GM12878 (cell line): Measurements from ENCODE around the gene PGAP3. TPM values are rescaled to one million over a fixed set of nuclear protein-coding genes. Genes with fewer than 3 reads are reported as not detected.

Experiments
- ATAC-seq: fragments of 200-7000 bp; cut with Tn5 transposase; 3 replicates; pipeline ENCODE4 v1.9.1; 2020; ENCODE audit warnings: mild to moderate bottlenecking, moderate library complexity
- BruUV-seq: library from RNA; stranded (reverse); fragments of 400-500 nt; replicated peaks from 2 replicates; lab custom pipeline; 2021; lab: Mats Ljungman, UMichigan
- CTCF ChIA-PET: fragments of 300-600 bp; sonication (Branson Sonifier 250); formaldehyde crosslinking; extraction: SDS; loops from one replicate; lab custom pipeline; 2021; ENCODE audit warnings: inconsistent platforms; lab: Yijun Ruan, JAX
- POLR2A ChIA-PET: fragments of 350-600 bp; formaldehyde crosslinking; extraction: SDS; loops from one replicate; lab custom pipeline; 2021; ENCODE audit warnings: inconsistent platforms; lab: Charles Lee
- RAD21 ChIA-PET: fragments of 300-600 bp; sonication (Branson Sonifier 250); formaldehyde crosslinking; loops from one replicate; lab custom pipeline; 2023; ENCODE audit warnings: antibody characterized with exemption; ENCODE audit not compliant: unreplicated experiment; lab: Charles Lee
- SMC1A ChIA-PET: fragments of 300-600 bp; sonication (Branson Sonifier 250); formaldehyde crosslinking; loops from one replicate; lab custom pipeline; 2023; ENCODE audit not compliant: unreplicated experiment, uncharacterized antibody; lab: Charles Lee
- DNase-seq: peaks from one replicate; pipeline ENCODE4 v3.0.0-alpha.2; 2011; ENCODE audit warnings: low read depth, low spot score
- FAIRE-seq: peaks from 3 replicates; lab custom pipeline; 2011; peaks lifted over from hg19 to GRCh38; lab: Jason Lieb, UNC
- H2AFZ ChIP-seq: 2 replicates; pipeline ENCODE4 v1.6.0; 2011; ENCODE audit warnings: low read depth, low read length, control low read depth; ENCODE audit not compliant: control insufficient read depth
- H3K27ac ChIP-seq: 2 replicates; pipeline ENCODE4 v1.5.1; 2011; ENCODE audit warnings: control low read depth; ENCODE audit not compliant: control insufficient read depth, insufficient read depth
- H3K27me3 ChIP-seq, 2 experiments: replicated peaks in 1 of 2; 2 replicates each; pipeline versions ENCODE4 v1.6.0 to v1.6.1; 2011; ENCODE audit warnings: low read length in 1 of 2; ENCODE audit not compliant: control insufficient read depth in 2 of 2, insufficient read depth in 2 of 2
- H3K36me3 ChIP-seq, 2 experiments: 2 replicates each; pipeline ENCODE4 v1.5.1; 2011; ENCODE audit warnings: low read length in 1 of 2; ENCODE audit not compliant: control insufficient read depth in 2 of 2, insufficient read depth in 2 of 2
- H3K4me1 ChIP-seq: 2 replicates; pipeline ENCODE4 v1.6.1; 2011; ENCODE audit warnings: mild to moderate bottlenecking, low read length, moderate library complexity, mixed read lengths; ENCODE audit not compliant: control insufficient read depth, insufficient read depth
- H3K4me2 ChIP-seq: 2 replicates; pipeline ENCODE4 v1.6.0; 2011; ENCODE audit warnings: control low read depth; ENCODE audit not compliant: control insufficient read depth, insufficient read depth
- H3K4me3 ChIP-seq: fragments of 200-600 bp; sonication (generic); 2 replicates; pipeline ENCODE4 v1.5.1; 2016
- H3K79me2 ChIP-seq: 2 replicates; pipeline ENCODE4 v1.6.0; 2011; ENCODE audit warnings: low read length; ENCODE audit not compliant: control insufficient read depth, insufficient read depth
- H3K9ac ChIP-seq: 2 replicates; pipeline ENCODE4 v1.8.0; 2011; ENCODE audit warnings: low read length, control low read depth, mixed read lengths; ENCODE audit not compliant: control insufficient read depth, insufficient read depth
- H3K9me3 ChIP-seq: replicated peaks from 3 replicates; pipeline ENCODE4 v1.5.1; 2011; ENCODE audit warnings: mild to moderate bottlenecking, low read length; ENCODE audit not compliant: control insufficient read depth, insufficient read depth
- H4K20me1 ChIP-seq: 2 replicates; pipeline ENCODE4 v1.6.0; 2011; ENCODE audit not compliant: control insufficient read depth, insufficient read depth
- FOXK2 ChIP-seq: fragments of 450-650 bp; IDR thresholded peaks from 2 replicates; pipeline ENCODE4 v1.6.1; 2017; ENCODE audit warnings: mild to moderate bottlenecking, moderate library complexity
- GATAD2B ChIP-seq: fragments of 450-650 bp; conservative IDR thresholded peaks from 2 replicates; pipeline ENCODE4 v1.6.1; 2017; ENCODE audit warnings: low read depth, mild to moderate bottlenecking, moderate library complexity
- MXI1 ChIP-seq: fragments of 150-350 bp; IDR thresholded peaks from 2 replicates; pipeline ENCODE4 v1.6.1; 2011; ENCODE audit warnings: low read depth, mild to moderate bottlenecking, inconsistent platforms, low read length, improper control_type of control experiment
- NRF1 ChIP-seq: conservative IDR thresholded peaks from 2 replicates; pipeline ENCODE4 v1.6.1; 2011; ENCODE audit warnings: mild to moderate bottlenecking, low read depth, low read length, improper control_type of control experiment
- SIX5 ChIP-seq: IDR thresholded peaks from 2 replicates; pipeline ENCODE4 v1.6.1; 2011; ENCODE audit warnings: mild to moderate bottlenecking, low read depth, low read length, moderate library complexity; ENCODE audit not compliant: severe bottlenecking
- WGBS: methylation state at CpG from one replicate; pipeline ENCODE4 v1.1.6; 2016; ENCODE audit warnings: low lambda C conversion rate; ENCODE audit not compliant: insufficient replicate concordance, insufficient coverage; ENCODE audit errors: missing lambda C conversion rate; 5-methylcytosine and 5-hydroxymethylcytosine counted together
- in situ Hi-C: fragments of 300-500 bp; cut with MboI; formaldehyde crosslinking; loops from 9 replicates; pipeline ENCODE4 v1.14.3; 2018; ENCODE audit warnings: mixed read lengths
- intact Hi-C: fragments of 100-400 bp; cut with micrococcal nuclease; formaldehyde crosslinking; loops from one replicate; pipeline ENCODE4 v1.14.2; 2022; ENCODE audit not compliant: unreplicated experiment
- polyA plus RNA-seq, 11 experiments: library from polyadenylated mRNA; depleted of rRNA in 4 of 11; unstranded in 6 of 11; stranded (reverse) in 5 of 11; fragments of >200 nt; fragmentation: Nextera tagmentation in 4 of 11; fragmentation: Illumina TruSeq in 1 of 11; extraction: Ambion mirVana in 4 of 11; extraction: Trizol in 1 of 11; gene quantifications; 1 replicate in 1 of 11; 2 replicates in 10 of 11; pipeline versions ENCODE4 v1.2.1 to v1.2.3, GENCODE V29; 2011 to 2016; ENCODE audit warnings: inconsistent platforms in 2 of 11, missing spikeins in 2 of 11, low read depth in 1 of 11
- total RNA-seq, 4 experiments: library from RNA; depleted of rRNA in 3 of 4; stranded (reverse); fragments of >200 nt in 3 of 4; fragmentation: Illumina TruSeq in 1 of 4; extraction: Trizol in 1 of 4; gene quantifications; 2 replicates each; pipeline versions ENCODE4 v1.2.1 to v1.2.3, GENCODE V29; 2013 to 2021
- TF ChIP-seq, protein P1 (sequence below): IDR thresholded peaks from 2 replicates; pipeline ENCODE4 v1.6.1; 2012; ENCODE audit warnings: low read depth, low read length, improper control_type of control experiment
- TF ChIP-seq, protein P2 (sequence below): fragments of 450-650 bp; IDR thresholded peaks from 2 replicates; pipeline ENCODE4 v1.6.1; 2016; ENCODE audit warnings: mild to moderate bottlenecking, moderate library complexity, borderline replicate concordance
- TF ChIP-seq, protein P3 (sequence below): IDR thresholded peaks from 2 replicates; pipeline ENCODE4 v1.6.1; 2012; ENCODE audit warnings: low read depth, low read length, improper control_type of control experiment

The PGAP3 gene
- total and polyA plus RNA-seq, 10 of the 15 experiments (the other 5 are each of a cell fraction or from before 2014, with no cell fraction given), result 0.21 to 10.0 (median 5.3) TPM

DNA sequence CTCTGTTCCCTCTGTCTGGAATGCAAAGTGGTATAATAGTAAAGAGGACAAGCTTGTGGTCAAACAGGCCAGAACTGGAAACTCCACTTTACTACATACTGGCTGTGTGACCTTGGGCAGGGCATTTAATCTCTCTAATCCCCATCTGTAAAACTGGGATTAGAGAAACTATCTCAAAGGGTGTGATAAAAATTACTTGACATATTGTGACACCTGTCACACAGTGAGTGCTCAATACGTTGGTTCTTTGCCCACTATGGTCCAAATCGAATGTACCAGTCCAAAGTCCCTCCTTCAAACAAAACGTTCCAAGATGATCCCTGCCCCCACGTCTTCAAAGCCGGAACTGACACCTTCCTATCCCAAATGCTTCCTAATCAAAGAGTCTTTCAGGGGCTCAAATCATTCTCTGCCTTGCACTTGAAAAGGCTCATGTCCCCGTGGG, 734 bp downstream of the PGAP3 start (continued):
- TF ChIP-seq, protein P1, sequence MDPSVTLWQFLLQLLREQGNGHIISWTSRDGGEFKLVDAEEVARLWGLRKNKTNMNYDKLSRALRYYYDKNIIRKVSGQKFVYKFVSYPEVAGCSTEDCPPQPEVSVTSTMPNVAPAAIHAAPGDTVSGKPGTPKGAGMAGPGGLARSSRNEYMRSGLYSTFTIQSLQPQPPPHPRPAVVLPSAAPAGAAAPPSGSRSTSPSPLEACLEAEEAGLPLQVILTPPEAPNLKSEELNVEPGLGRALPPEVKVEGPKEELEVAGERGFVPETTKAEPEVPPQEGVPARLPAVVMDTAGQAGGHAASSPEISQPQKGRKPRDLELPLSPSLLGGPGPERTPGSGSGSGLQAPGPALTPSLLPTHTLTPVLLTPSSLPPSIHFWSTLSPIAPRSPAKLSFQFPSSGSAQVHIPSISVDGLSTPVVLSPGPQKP, result no peak
- TF ChIP-seq MXI1, result no peak
- TF ChIP-seq, protein P2, sequence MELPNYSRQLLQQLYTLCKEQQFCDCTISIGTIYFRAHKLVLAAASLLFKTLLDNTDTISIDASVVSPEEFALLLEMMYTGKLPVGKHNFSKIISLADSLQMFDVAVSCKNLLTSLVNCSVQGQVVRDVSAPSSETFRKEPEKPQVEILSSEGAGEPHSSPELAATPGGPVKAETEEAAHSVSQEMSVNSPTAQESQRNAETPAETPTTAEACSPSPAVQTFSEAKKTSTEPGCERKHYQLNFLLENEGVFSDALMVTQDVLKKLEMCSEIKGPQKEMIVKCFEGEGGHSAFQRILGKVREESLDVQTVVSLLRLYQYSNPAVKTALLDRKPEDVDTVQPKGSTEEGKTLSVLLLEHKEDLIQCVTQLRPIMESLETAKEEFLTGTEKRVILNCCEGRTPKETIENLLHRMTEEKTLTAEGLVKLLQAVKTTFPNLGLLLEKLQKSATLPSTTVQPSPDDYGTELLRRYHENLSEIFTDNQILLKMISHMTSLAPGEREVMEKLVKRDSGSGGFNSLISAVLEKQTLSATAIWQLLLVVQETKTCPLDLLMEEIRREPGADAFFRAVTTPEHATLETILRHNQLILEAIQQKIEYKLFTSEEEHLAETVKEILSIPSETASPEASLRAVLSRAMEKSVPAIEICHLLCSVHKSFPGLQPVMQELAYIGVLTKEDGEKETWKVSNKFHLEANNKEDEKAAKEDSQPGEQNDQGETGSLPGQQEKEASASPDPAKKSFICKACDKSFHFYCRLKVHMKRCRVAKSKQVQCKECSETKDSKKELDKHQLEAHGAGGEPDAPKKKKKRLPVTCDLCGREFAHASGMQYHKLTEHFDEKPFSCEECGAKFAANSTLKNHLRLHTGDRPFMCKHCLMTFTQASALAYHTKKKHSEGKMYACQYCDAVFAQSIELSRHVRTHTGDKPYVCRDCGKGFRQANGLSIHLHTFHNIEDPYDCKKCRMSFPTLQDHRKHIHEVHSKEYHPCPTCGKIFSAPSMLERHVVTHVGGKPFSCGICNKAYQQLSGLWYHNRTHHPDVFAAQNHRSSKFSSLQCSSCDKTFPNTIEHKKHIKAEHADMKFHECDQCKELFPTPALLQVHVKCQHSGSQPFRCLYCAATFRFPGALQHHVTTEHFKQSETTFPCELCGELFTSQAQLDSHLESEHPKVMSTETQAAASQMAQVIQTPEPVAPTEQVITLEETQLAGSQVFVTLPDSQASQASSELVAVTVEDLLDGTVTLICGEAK, result no peak

DNA sequence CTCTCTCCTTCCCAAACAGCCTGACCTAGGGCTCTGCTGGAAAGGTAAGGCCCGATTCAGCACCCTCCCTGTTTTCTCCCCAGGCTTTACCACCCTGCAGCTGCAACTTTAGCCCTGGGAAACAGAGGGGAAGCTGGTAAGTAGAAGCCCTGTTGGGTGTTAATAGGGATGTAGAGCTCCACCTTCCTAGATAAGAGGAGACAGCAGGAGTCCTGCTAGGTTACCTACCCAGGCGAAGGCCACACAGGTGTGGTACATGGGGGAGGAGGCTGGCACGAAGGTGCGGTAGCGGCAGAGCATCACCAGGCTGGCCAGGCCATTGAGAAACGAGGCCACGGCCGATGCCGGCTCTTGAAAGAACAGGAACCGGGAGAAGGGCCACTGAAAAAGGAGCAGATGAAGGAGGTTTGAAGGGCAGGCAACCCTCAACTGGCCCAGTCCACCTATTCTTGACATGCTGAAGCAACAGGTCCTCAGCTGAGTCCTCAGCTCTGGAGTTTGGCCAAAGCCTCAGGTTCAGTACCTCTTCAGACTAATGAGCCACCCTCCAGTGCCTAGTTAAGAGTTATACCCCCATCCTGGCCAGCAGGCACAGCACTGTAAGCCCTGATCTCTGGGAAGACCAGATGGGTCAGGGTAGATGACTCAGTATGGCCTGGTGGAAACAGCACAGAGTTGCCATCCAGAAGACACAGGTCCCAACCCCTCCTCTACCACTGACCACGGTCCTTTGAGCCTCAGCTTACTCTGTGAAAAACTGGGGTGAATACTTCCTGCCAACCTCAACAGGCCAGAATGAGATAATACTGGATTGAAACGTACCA, 3.3 kb downstream of the PGAP3 start:
- Histone ChIP-seq H3K4me1 (peaks cover 18% of the 10 kb centered on the region), H3K9me3 (no peaks in the 10 kb centered on the region), H3K79me2 (no peaks in the 10 kb centered on the region; the same call in 1 of the 2 replicates), H3K27ac (no peak overlapping the region), H3K36me3 (no peaks in the 10 kb centered on the region), H3K4me2 (no peak overlapping the region), H3K27me3 (no peaks in the 10 kb centered on the region), H3K4me3 (no peak overlapping the region), H3K9ac (no peak overlapping the region), H4K20me1 (no peaks in the 10 kb centered on the region), H2AFZ (no peak overlapping the region)
- CTCF ChIA-PET, result interaction anchor here (0.9 to 1.1 kb wide), 2 partner anchors 30 to 47 kb away, joined by 4 to 6 read pairs; no protein-coding TSS in a partner anchor
- FAIRE-seq, result no peak
- POLR2A ChIA-PET, result no interaction called here
- DNase-seq, result no peak
- TF ChIP-seq SIX5 (no peak), FOXK2 (no peak), NRF1 (no peak), GATAD2B (no peak)
- TF ChIP-seq, protein P1, result no peak
- TF ChIP-seq, protein P3, sequence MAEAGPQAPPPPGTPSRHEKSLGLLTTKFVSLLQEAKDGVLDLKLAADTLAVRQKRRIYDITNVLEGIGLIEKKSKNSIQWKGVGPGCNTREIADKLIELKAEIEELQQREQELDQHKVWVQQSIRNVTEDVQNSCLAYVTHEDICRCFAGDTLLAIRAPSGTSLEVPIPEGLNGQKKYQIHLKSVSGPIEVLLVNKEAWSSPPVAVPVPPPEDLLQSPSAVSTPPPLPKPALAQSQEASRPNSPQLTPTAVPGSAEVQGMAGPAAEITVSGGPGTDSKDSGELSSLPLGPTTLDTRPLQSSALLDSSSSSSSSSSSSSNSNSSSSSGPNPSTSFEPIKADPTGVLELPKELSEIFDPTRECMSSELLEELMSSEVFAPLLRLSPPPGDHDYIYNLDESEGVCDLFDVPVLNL, result no peak
- SMC1A ChIA-PET, result interaction anchor here (0.9 to 1.4 kb wide), 2 partner anchors 26 to 53 kb away, joined by 3 read pairs; partner anchors contain the start of gene GRB7
- in situ Hi-C loops (no loop called here), intact Hi-C loops (no loop called here)
- 91% methylated on average over 12 of the region's 12 CpGs for WGBS
- BruUV-seq, result no TSS peak
- RAD21 ChIA-PET, result no interaction called here
- ATAC-seq, result no peak
